ENCODE measurements around the gene MPDU1. TPM values are rescaled to one million over a fixed set of nuclear protein-coding genes. Genes with fewer than 3 reads are reported as not detected.

The MPDU1 gene
- total and polyA plus RNA-seq, 2 of the 4 experiments (the other 2 are of a cell fraction): 135 to 149 TPM

DNA sequence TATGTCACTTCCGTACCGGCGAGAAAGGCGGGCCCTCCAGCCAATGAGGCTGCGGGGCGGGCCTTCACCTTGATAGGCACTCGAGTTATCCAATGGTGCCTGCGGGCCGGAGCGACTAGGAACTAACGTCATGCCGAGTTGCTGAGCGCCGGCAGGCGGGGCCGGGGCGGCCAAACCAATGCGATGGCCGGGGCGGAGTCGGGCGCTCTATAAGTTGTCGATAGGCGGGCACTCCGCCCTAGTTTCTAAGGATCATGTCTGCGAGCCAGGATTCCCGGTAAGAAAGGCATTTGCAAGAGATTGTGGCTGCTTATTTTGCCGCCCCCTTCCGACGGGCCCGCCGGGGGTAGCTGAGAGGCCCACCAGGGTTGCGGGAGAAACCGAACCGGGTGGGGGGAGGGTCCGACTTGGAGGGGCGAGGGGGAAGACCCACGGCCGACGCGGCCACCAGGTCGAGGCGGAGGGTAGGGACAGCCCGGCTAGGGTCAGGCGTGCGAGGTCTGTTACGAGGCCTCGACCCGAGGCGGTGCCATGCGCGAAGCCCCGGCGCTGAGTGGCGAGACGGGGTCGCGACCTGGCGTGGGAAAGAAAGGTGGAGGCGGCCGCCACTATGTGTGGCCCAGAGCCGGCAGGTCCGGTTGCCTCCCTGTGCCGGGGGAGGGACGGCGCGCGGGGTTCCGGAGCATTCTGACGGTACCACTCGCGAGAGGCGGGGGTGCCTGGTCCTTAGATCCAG, 10.9 kb upstream of the MPDU1 start:
- in situ Hi-C loops (cut with MboI; ENCODE audit: low sequenced_read_pairs) (no loop called here), intact Hi-C loops (cut with micrococcal nuclease) (loop anchor here (5.0 kb wide), 1 partner anchor 270 kb away; no protein-coding TSS in a partner anchor), dilution Hi-C loops (cut with HindIII; ENCODE audit: low sequenced_read_pairs, unreplicated experiment) (no loop called here)
- H3K14ac ChIP-seq (replicated peaks; ENCODE audit: low read depth, low read length): peak overlapping the region; percentile 97
- H3K9me3 ChIP-seq (ENCODE audit: control insufficient read depth, insufficient read depth, low read length): no peaks in the 10 kb centered on the region
- peak overlapping the region; percentile 78 for H2BK5ac ChIP-seq (ENCODE audit: low read depth, low read length, poor library complexity, severe bottlenecking)
- peak; percentile 88 for ATAC-seq (ENCODE audit: low read depth)
- no peak overlapping the region for H2BK20ac ChIP-seq (ENCODE audit: low read depth, low read length)
- H4K20me1 ChIP-seq (ENCODE audit: insufficient read depth, low read length): peaks cover 51% of the 10 kb centered on the region
- peak overlapping the region; percentile 90 for H2AFZ ChIP-seq (replicated peaks; ENCODE audit: low read length, poor library complexity)
- H3K4me3 ChIP-seq (ENCODE audit: insufficient read depth, low read depth, low read length): peak overlapping the region; percentile 77
- H3K79me1 ChIP-seq (ENCODE audit: low read depth in 1 of 2, low read length in 2 of 2): peaks cover 10 to 58% of the 10 kb centered on the region in 2 experiments; a peak in 3 of 4 replicates
- ChIA-PET POLR2A (ENCODE audit: unreplicated experiment) (interaction anchor here (0.6 to 2.2 kb wide), 6 partner anchors 11 to 547 kb away, joined by 3 to 12 read pairs (median 4); partner anchors contain the start of genes MPDU1 and TMEM256), CTCF (interaction anchor here (1.2 kb wide), 1 partner anchor 12 kb away, joined by 4 read pairs; no protein-coding TSS in a partner anchor)
- H3K4me2 ChIP-seq (ENCODE audit: low read depth, low read length): peak overlapping the region; percentile 0; the same call in 1 of the 2 replicates
- H2BK120ac ChIP-seq (ENCODE audit: low read depth, low read length): peak overlapping the region; percentile 6; the same call in 1 of the 2 replicates
- peak overlapping the region; percentile 99 for H2AK5ac ChIP-seq (ENCODE audit: low read depth, low read length)
- H3K27ac ChIP-seq (ENCODE audit: insufficient read depth, low read length): peak overlapping the region; percentile 97
- no peak overlapping the region for H2BK15ac ChIP-seq (ENCODE audit: low read depth, low read length)
- H3K18ac ChIP-seq (ENCODE audit: low read depth, low read length): peak overlapping the region; percentile 1; the same call in 1 of the 2 replicates
- H3K36me3 ChIP-seq (ENCODE audit: control insufficient read depth, insufficient read depth, low read length): peaks cover 58% of the 10 kb centered on the region
- no peaks in the 10 kb centered on the region for H3K27me3 ChIP-seq (ENCODE audit: control insufficient read depth, insufficient read depth, low read length)
- peak; percentile 99 for DNase-seq
- peak overlapping the region; percentile 92 for H3K4ac ChIP-seq (ENCODE audit: low read depth, low read length)
- H4K8ac ChIP-seq (ENCODE audit: low read depth in 2 of 2, low read length in 2 of 2): peak overlapping the region; percentile 73 to 81
- H3K23ac ChIP-seq (ENCODE audit: low read depth, low read length): peak overlapping the region; percentile 91; the same call in 1 of the 2 replicates
- no TSS peak for BruUV-seq (replicated peaks)
- 0% methylated on average over 43 of the region's 73 CpGs; no CpG with 5 or more reads in 1 of the 2 experiments for whole genome bisulfite sequencing, 2 experiments (ENCODE audit: extremely low coverage in 2 of 2, insufficient read length in 1 of 2)
- H2AK9ac ChIP-seq (replicated peaks; ENCODE audit: low read depth, low read length, poor library complexity): peak overlapping the region; percentile 99
- peak overlapping the region; percentile 95 for H3K9ac ChIP-seq (ENCODE audit: low read depth, low read length)
- H3K56ac ChIP-seq (ENCODE audit: extremely low read depth, insufficient read depth, low read length): peak overlapping the region; percentile 81
- peak overlapping the region; percentile 32 for H4K5ac ChIP-seq (ENCODE audit: low read depth, low read length)
- peaks cover 9% of the 10 kb centered on the region; the same call in 1 of the 2 replicates for H3K9me1 ChIP-seq (ENCODE audit: insufficient read depth, low read length)
- peak overlapping the region; percentile 94 for H4K91ac ChIP-seq (ENCODE audit: insufficient read depth, low read depth, low read length)
- peaks cover 8% of the 10 kb centered on the region for H3K4me1 ChIP-seq (ENCODE audit: control insufficient read depth, insufficient read depth, low read length)
- TF ChIP-seq MAFK (IDR thresholded peaks at IDR 0.05; ENCODE audit: low read depth, low read length): no peak
- no peak for TF ChIP-seq BHLHE40 (IDR thresholded peaks at IDR 0.05; ENCODE audit: low read depth, low read length)
- peak; percentile 65; the same call in 1 of the 2 replicates for TF ChIP-seq CHD1 (IDR thresholded peaks at IDR 0.05; ENCODE audit: low read depth, low read length)
- TF ChIP-seq CEBPB (IDR thresholded peaks at IDR 0.05; ENCODE audit: low read depth, low read length): no peak
- TF ChIP-seq RFX5 (IDR thresholded peaks at IDR 0.05; ENCODE audit: low read depth, low read length): no peak
- peak; percentile 36; the same call in 1 of the 2 replicates for TF ChIP-seq MAZ (IDR thresholded peaks at IDR 0.05; ENCODE audit: borderline replicate concordance, low read depth, low read length)
- TF ChIP-seq, protein P1, sequence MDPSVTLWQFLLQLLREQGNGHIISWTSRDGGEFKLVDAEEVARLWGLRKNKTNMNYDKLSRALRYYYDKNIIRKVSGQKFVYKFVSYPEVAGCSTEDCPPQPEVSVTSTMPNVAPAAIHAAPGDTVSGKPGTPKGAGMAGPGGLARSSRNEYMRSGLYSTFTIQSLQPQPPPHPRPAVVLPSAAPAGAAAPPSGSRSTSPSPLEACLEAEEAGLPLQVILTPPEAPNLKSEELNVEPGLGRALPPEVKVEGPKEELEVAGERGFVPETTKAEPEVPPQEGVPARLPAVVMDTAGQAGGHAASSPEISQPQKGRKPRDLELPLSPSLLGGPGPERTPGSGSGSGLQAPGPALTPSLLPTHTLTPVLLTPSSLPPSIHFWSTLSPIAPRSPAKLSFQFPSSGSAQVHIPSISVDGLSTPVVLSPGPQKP (IDR thresholded peaks at IDR 0.05; ENCODE audit: borderline replicate concordance, low read depth, low read length): no peak
- TF ChIP-seq MXI1 (IDR thresholded peaks at IDR 0.05; ENCODE audit: borderline replicate concordance, low read depth, low read length): no peak
- no peak for TF ChIP-seq NFE2L2 (IDR thresholded peaks at IDR 0.05; ENCODE audit: low read depth, low read length)
- TF ChIP-seq RAD21 (IDR thresholded peaks at IDR 0.05; ENCODE audit: low read length): no peak
- no peak for TF ChIP-seq SMC3 (IDR thresholded peaks at IDR 0.05; ENCODE audit: low read depth, low read length)
- peak; percentile 100 for TF ChIP-seq POLR2A (IDR thresholded peaks at IDR 0.05; ENCODE audit: low read depth, low read length)
- TF ChIP-seq, protein P2, sequence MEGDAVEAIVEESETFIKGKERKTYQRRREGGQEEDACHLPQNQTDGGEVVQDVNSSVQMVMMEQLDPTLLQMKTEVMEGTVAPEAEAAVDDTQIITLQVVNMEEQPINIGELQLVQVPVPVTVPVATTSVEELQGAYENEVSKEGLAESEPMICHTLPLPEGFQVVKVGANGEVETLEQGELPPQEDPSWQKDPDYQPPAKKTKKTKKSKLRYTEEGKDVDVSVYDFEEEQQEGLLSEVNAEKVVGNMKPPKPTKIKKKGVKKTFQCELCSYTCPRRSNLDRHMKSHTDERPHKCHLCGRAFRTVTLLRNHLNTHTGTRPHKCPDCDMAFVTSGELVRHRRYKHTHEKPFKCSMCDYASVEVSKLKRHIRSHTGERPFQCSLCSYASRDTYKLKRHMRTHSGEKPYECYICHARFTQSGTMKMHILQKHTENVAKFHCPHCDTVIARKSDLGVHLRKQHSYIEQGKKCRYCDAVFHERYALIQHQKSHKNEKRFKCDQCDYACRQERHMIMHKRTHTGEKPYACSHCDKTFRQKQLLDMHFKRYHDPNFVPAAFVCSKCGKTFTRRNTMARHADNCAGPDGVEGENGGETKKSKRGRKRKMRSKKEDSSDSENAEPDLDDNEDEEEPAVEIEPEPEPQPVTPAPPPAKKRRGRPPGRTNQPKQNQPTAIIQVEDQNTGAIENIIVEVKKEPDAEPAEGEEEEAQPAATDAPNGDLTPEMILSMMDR (conservative IDR thresholded peaks at IDR 0.05; ENCODE audit: low read depth, low read length): no peak
- peak; percentile 86 for TF ChIP-seq FOS (IDR thresholded peaks at IDR 0.05; ENCODE audit: low read depth, low read length)

Data from IMR-90 (cell line).